Measurements from ENCODE around the gene TRMU. TPM values are rescaled to one million over a fixed set of nuclear protein-coding genes. Genes with fewer than 3 reads are reported as not detected.

The TRMU gene
- total RNA-seq, 1 experiment from 2014 or later, result 48.8 TPM

GRCh38 chr22:46320716-46321386, 14.7 kb upstream of the TRMU start:
- Histone ChIP-seq H3K36me3 (ENCODE audit: control insufficient read depth, insufficient read depth, low read length) (peaks cover 4% of the 10 kb centered on the region; the same call in 1 of the 2 replicates), H3K9me3 (ENCODE audit: control insufficient read depth, insufficient read depth, low read depth, low read length) (no peaks in the 10 kb centered on the region), H3K27ac (ENCODE audit: low read length) (no peak overlapping the region), H3K27me3 (ENCODE audit: control insufficient read depth, insufficient read depth, low read length) (no peaks in the 10 kb centered on the region), H3K4me1 (ENCODE audit: control insufficient read depth, insufficient read depth, low read length) (no peaks in the 10 kb centered on the region), H3K4me3 (ENCODE audit: low read depth in 2 of 2, low read length in 2 of 2) (no peak overlapping the region)
- ChIA-PET POLR2A (no interaction called here), CTCF (no interaction called here)
- BruUV-seq (replicated peaks), result no TSS peak
- DNase-seq (ENCODE audit: low read depth, low spot score) (no peak), ATAC-seq (no peak)
- in situ Hi-C loops (cut with HindIII; ENCODE audit: low pct_unique_long_range_greater_than_20kb, low sequenced_read_pairs) (loop anchor here (25.0 kb wide), 1 partner anchor 309 kb away; no protein-coding TSS in a partner anchor), intact Hi-C loops (cut with micrococcal nuclease; ENCODE audit: unreplicated experiment) (no loop called here)
- no peak for TF ChIP-seq SIN3A (IDR thresholded peaks at IDR 0.05; ENCODE audit: borderline replicate concordance, insufficient read depth, low read depth, low read length)
- no peak for TF ChIP-seq POLR2AphosphoS5 (IDR thresholded peaks at IDR 0.05; ENCODE audit: low read depth, low read length)
- TF ChIP-seq CTCF (IDR thresholded peaks at IDR 0.05), result no peak
- TF ChIP-seq TCF7L2 (IDR thresholded peaks at IDR 0.05; ENCODE audit: low read depth, low read length), result no peak
- no peak for TF ChIP-seq REST (IDR thresholded peaks at IDR 0.05; ENCODE audit: insufficient read depth in 1 of 2, low read depth in 2 of 2, low read length in 1 of 2)

GRCh38 chr22:46322711-46323110, 12.8 kb upstream of the TRMU start:
- H3K9me3 ChIP-seq (ENCODE audit: control insufficient read depth, insufficient read depth, low read depth, low read length), result no peaks in the 10 kb centered on the region
- ChIA-PET CTCF (no interaction called here), POLR2A (no interaction called here)
- DNase-seq (ENCODE audit: low read depth, low spot score), result no peak
- H3K4me1 ChIP-seq (ENCODE audit: control insufficient read depth, insufficient read depth, low read length), result no peaks in the 10 kb centered on the region
- TF ChIP-seq CTCF (IDR thresholded peaks at IDR 0.05) (no peak), SIN3A (IDR thresholded peaks at IDR 0.05; ENCODE audit: borderline replicate concordance, insufficient read depth, low read depth, low read length) (no peak), REST (IDR thresholded peaks at IDR 0.05; ENCODE audit: insufficient read depth in 1 of 2, low read depth in 2 of 2, low read length in 1 of 2) (no peak), TCF7L2 (IDR thresholded peaks at IDR 0.05; ENCODE audit: low read depth, low read length) (no peak), POLR2AphosphoS5 (IDR thresholded peaks at IDR 0.05; ENCODE audit: low read depth, low read length) (no peak)
- no peaks in the 10 kb centered on the region for H3K27me3 ChIP-seq (ENCODE audit: control insufficient read depth, insufficient read depth, low read length)
- H3K36me3 ChIP-seq (ENCODE audit: control insufficient read depth, insufficient read depth, low read length), result peaks cover 5% of the 10 kb centered on the region
- intact Hi-C loops (cut with micrococcal nuclease; ENCODE audit: unreplicated experiment) (no loop called here), in situ Hi-C loops (cut with HindIII; ENCODE audit: low pct_unique_long_range_greater_than_20kb, low sequenced_read_pairs) (loop anchor here (25.0 kb wide), 1 partner anchor 310 kb away; no protein-coding TSS in a partner anchor)
- H3K27ac ChIP-seq (ENCODE audit: low read length), result no peak overlapping the region
- no peak for ATAC-seq
- H3K4me3 ChIP-seq (ENCODE audit: low read depth in 2 of 2, low read length in 2 of 2), result no peak overlapping the region
- BruUV-seq (replicated peaks), result no TSS peak
